ENCODE data around the gene TEX261.

TEX261 gene

DNA sequence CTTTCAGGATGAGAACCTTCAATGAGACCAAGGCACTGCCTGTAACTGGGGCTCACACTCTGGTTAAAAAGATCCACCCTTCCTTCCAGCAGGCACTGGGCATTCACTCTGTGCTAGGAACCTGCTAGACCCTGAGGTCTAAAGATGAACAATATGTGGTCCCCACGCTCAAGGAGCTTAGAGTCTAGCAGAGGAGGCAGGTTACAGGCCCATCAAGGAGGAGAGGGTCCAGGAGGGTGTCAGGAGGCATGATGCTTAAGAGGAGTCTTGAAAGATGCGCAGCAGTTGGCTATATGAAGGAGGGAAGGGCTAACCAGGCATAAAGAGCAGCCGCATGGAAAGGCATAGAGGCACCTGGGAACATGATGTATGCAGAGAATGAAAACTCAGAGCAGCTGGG, 11.7 kb downstream of the TEX261 start:
- TF ChIP-seq, protein P1, sequence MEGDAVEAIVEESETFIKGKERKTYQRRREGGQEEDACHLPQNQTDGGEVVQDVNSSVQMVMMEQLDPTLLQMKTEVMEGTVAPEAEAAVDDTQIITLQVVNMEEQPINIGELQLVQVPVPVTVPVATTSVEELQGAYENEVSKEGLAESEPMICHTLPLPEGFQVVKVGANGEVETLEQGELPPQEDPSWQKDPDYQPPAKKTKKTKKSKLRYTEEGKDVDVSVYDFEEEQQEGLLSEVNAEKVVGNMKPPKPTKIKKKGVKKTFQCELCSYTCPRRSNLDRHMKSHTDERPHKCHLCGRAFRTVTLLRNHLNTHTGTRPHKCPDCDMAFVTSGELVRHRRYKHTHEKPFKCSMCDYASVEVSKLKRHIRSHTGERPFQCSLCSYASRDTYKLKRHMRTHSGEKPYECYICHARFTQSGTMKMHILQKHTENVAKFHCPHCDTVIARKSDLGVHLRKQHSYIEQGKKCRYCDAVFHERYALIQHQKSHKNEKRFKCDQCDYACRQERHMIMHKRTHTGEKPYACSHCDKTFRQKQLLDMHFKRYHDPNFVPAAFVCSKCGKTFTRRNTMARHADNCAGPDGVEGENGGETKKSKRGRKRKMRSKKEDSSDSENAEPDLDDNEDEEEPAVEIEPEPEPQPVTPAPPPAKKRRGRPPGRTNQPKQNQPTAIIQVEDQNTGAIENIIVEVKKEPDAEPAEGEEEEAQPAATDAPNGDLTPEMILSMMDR (IDR thresholded peaks at IDR 0.05): no peak

DNA sequence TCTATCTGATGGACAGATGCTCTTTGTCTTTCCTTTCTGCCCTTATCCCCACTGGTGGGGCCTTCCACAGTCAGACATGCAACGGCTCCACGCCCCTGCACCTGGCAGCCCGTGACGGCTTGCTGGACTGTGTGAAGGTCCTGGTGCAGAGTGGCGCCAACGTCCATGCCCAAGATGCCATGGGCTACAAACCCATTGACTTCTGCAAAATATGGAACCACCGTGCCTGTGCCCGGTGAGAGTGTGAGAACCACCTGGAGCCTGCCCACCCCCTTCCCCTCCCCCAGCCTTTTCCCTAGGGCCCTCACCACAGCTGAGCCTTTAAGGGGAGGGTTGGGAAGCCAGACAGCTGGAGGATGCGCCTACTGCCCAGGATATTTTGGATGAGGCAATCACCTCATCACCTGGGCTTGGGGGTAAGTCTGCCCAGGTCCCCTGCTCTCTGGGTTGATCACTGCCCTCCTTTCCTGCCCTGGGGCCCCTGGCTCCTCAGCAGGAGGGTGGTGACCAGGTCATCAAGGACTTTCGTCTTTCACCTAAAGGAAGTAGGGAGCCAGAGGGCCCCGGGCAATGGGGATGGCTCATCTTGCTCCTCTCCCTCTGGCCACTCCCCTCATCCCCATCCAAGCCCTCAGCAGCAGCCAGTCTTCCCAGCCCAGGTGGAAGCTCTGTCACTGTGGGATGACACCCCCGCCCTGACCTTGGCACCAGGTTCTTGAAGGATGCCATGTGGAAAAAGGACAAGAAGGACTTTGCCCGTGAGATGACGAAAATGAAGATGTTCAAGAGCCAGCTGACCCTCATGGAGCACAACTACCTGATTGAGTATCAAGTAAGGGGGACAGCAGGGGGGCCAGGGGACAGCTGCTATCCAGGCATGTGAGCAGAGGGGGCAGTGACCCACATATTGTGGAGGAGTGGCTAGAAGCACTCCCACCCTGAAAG, 12.5 kb downstream of the TEX261 start:
- peaks cover 17% of the 10 kb centered on the region for H3K36me3 ChIP-seq

More for the DNA sequence above, 11.7 kb downstream of the TEX261 start:
- Histone ChIP-seq H3K4me1 (ENCODE audit: control insufficient read depth in 1 of 2, insufficient read depth in 1 of 2, low read depth in 1 of 2, low read length in 1 of 2) (peaks cover 8 to 21% of the 10 kb centered on the region in 2 experiments), H3K9me3 (no peaks in the 10 kb centered on the region), H3K36me3 (peaks cover 26% of the 10 kb centered on the region), H3K4me3 (ENCODE audit: low read depth in 1 of 2, low read length in 1 of 2) (no peak overlapping the region), H3K27me3 (peaks cover 20% of the 10 kb centered on the region), H3K27ac (no peak overlapping the region)

DNA sequence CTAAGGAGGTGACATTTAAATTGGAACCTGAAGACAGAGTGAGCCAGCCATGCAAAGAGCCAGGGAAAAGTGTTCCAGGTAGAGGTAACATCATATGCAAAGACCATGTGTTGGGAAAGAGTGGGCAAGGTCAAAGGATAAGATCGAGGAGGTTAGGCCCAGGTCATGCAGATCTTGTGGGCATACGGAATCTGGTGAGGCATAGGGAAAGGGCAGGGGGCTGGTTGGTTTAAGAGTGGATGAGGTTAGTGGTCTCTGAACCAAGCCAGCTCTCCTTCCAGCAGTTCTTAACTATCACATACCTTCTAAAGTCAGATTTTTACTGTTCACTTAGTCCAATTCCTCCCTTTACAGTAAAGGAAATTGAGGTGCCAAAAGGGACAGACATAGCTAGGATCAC, 13.3 kb downstream of the TEX261 start:
- Histone ChIP-seq H3K27me3 (peaks cover 31% of the 10 kb centered on the region), H3K4me1 (ENCODE audit: control insufficient read depth in 1 of 2, insufficient read depth in 1 of 2, low read depth in 1 of 2, low read length in 1 of 2) (peaks cover 13 to 29% of the 10 kb centered on the region in 2 experiments), H3K36me3 (peaks cover 10% of the 10 kb centered on the region), H3K4me3 (ENCODE audit: low read depth in 1 of 2, low read length in 1 of 2) (no peak overlapping the region), H3K27ac (no peak overlapping the region), H3K9me3 (no peaks in the 10 kb centered on the region)
- TF ChIP-seq, protein P1 (IDR thresholded peaks at IDR 0.05): no peak

More for the DNA sequence above, 12.5 kb downstream of the TEX261 start:
- Histone ChIP-seq H3K9me3 (no peaks in the 10 kb centered on the region), H3K4me1 (ENCODE audit: control insufficient read depth in 1 of 2, insufficient read depth in 1 of 2, low read depth in 1 of 2, low read length in 1 of 2) (peaks cover 13 to 29% of the 10 kb centered on the region in 2 experiments), H3K4me3 (ENCODE audit: low read depth in 1 of 2, low read length in 1 of 2) (no peak overlapping the region), H3K27me3 (peaks cover 28% of the 10 kb centered on the region), H3K27ac (no peak overlapping the region)
- TF ChIP-seq, protein P1 (IDR thresholded peaks at IDR 0.05): no peak

DNA sequence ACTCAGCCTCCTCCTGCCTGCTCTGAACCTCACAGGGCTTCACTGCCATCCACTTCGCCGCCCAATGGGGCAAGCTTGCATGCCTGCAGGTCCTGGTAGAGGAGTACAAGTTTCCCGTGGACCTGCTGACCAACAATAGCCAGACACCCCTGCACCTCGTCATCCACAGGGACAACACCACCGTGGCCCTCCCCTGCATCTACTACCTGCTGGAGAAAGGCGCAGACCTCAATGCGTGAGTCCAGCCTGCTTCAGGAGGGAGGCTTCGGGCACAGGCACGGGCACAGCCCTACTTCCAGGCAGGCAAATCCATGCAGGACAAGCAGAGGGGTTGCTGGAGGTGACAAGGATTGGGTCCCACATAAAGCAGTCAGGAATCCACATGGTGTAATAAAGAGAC, 15.0 kb downstream of the TEX261 start:
- no peak overlapping the region for H3K27ac ChIP-seq
- peaks cover 13 to 23% of the 10 kb centered on the region in 2 experiments for H3K4me1 ChIP-seq (ENCODE audit: control insufficient read depth in 1 of 2, insufficient read depth in 1 of 2, low read depth in 1 of 2, low read length in 1 of 2)
- H3K27me3 ChIP-seq: peaks cover 48% of the 10 kb centered on the region
- H3K4me3 ChIP-seq (ENCODE audit: low read depth in 1 of 2, low read length in 1 of 2): no peak overlapping the region
- no peaks in the 10 kb centered on the region for H3K36me3 ChIP-seq
- no peaks in the 10 kb centered on the region for H3K9me3 ChIP-seq
- TF ChIP-seq, protein P1 (IDR thresholded peaks at IDR 0.05): no peak

DNA sequence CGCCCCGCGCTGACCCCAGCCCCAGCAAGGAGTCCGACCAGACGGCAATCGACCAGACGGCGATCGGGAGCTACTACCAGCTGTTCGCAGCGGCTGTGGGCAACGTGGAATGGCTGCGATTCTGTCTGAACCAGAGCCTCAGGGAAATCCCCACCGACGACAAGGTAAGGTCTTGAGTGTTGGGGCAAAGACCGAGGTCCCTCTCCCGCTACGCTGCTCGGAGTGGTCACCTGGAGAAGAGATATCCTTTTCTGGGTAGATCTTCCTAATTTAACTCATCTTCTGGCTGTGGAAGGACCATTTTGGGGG, 15.5 kb downstream of the TEX261 start:
- Histone ChIP-seq H3K36me3 (no peaks in the 10 kb centered on the region), H3K4me1 (ENCODE audit: control insufficient read depth in 1 of 2, insufficient read depth in 1 of 2, low read depth in 1 of 2, low read length in 1 of 2) (peaks cover 13 to 21% of the 10 kb centered on the region in 2 experiments), H3K4me3 (ENCODE audit: low read depth in 1 of 2, low read length in 1 of 2) (no peak overlapping the region), H3K27me3 (peaks cover 52% of the 10 kb centered on the region), H3K27ac (no peak overlapping the region), H3K9me3 (no peaks in the 10 kb centered on the region)
- TF ChIP-seq, protein P1 (IDR thresholded peaks at IDR 0.05): no peak
